ENCODE data around the gene TMEM198. TPM values are rescaled to one million over a fixed set of nuclear protein-coding genes. Genes with fewer than 3 reads are reported as not detected.

The TMEM198 gene
- total RNA-seq, 4 donors from 2014 or later, result 0.68 to 1.7 (median 1.5) TPM; not detected in 1

GRCh38 chr2:219498280-219499057 is 45.4 kb upstream of the TMEM198 start, which contains the start of gene GMPPA:
GMPPA (plus strand) TSS chr2:219498891; CDS start chr2:219499976, 1,085 bp downstream.
- TF ChIP-seq, protein P1, sequence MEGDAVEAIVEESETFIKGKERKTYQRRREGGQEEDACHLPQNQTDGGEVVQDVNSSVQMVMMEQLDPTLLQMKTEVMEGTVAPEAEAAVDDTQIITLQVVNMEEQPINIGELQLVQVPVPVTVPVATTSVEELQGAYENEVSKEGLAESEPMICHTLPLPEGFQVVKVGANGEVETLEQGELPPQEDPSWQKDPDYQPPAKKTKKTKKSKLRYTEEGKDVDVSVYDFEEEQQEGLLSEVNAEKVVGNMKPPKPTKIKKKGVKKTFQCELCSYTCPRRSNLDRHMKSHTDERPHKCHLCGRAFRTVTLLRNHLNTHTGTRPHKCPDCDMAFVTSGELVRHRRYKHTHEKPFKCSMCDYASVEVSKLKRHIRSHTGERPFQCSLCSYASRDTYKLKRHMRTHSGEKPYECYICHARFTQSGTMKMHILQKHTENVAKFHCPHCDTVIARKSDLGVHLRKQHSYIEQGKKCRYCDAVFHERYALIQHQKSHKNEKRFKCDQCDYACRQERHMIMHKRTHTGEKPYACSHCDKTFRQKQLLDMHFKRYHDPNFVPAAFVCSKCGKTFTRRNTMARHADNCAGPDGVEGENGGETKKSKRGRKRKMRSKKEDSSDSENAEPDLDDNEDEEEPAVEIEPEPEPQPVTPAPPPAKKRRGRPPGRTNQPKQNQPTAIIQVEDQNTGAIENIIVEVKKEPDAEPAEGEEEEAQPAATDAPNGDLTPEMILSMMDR (IDR thresholded peaks at IDR 0.05; ENCODE audit: low read depth), result no peak

DNA sequence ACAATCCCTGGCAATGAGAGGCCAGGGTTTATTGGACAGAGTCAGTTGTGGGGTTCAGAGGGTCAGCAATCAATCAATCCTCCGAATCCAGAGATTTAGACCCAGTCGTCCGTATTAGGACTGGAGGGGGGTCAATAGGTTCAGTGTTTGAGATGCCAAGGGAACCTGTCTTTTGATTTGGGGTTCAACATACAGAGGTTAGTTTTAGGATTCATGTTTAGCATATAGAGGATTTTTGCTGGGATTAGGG is 44.8 kb upstream of the TMEM198 start:
- TF ChIP-seq, protein P1 (IDR thresholded peaks at IDR 0.05; ENCODE audit: low read depth), result no peak

GRCh38 chr2:219499555-219499954 is 44.3 kb upstream of the TMEM198 start:
- TF ChIP-seq, protein P1 (IDR thresholded peaks at IDR 0.05; ENCODE audit: low read depth), result no peak

GRCh38 chr2:219500135-219500534 is 43.7 kb upstream of the TMEM198 start:
- TF ChIP-seq, protein P1 (IDR thresholded peaks at IDR 0.05; ENCODE audit: low read depth), result no peak

GRCh38 chr2:219501849-219502248 is 42.0 kb upstream of the TMEM198 start:
- TF ChIP-seq, protein P1 (IDR thresholded peaks at IDR 0.05; ENCODE audit: low read depth), result no peak

DNA sequence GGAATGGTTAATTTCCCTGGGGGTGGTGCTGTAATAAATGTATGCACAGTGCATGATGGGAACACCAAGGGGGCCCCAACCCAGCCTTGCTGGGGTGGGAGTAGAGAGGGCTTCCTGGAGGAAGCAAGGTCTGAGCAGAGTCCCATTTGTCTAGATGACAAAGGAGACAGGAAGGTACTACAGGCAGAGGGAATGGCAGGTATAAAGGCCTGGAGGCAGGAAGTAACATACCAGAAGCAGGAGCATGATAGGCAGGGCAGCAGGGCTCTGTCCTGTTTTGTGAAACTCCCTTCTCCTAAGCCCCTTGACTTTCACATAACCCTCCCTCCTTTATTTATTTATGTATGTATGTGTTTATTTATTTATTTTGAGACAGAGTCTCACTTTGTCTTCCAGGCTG is 41.2 kb upstream of the TMEM198 start:
- TF ChIP-seq, protein P1 (IDR thresholded peaks at IDR 0.05; ENCODE audit: low read depth), result no peak

DNA sequence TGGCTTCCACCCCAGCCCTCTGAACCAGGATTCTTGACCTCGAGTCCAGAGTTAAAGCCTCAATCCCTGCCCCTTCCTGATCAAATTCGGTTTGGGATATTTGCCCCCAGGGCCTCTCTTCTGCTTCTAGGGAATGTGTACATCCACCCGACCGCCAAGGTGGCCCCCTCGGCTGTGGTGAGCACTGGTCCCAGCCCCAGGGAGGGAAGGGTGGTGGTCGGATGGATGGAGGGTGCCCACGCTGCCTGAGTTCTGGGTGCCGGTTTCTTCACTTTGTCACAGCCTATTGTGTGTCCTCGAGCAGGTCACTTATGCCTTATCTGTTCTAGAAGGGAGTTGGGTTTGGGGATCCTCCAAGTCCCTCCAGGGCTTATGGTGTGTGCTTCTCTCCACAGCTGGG is 38.2 kb upstream of the TMEM198 start:
- TF ChIP-seq, protein P1 (IDR thresholded peaks at IDR 0.05; ENCODE audit: low read depth), result no peak

All from subcutaneous adipose tissue (tissue), 4 donors.